ENCODE measurements around the gene RANBP17.

GRCh38 chr5:170960567-170960966 is 98.7 kb downstream of the RANBP17 start:
- TF ChIP-seq CTCF (IDR thresholded peaks at IDR 0.05; ENCODE audit: insufficient read depth, low read length) (no peak), REST (IDR thresholded peaks at IDR 0.05; ENCODE audit: insufficient replicate concordance, low read depth) (no peak), GABPA (IDR thresholded peaks at IDR 0.05; ENCODE audit: low read depth) (no peak), POLR2AphosphoS5 (IDR thresholded peaks at IDR 0.05; ENCODE audit: low read depth) (no peak)

All from HL-60 (cell line).